NCI-H1092 treated with DMSO at 0.1 percent for 48 hours (cell line): ENCODE data around the gene ARAF.
A peak's percentile ranks its signal among the peaks of the same experiment; 100 is the strongest.
"Not testable (repeated sequence)": the region's sequence is repeated elsewhere in the genome, so short reads cannot be mapped to it uniquely, and the experiment has no call there.

ENCODE experiments used
- DNase-seq: peaks from one replicate; lab custom pipeline; 2025; lab: John Stamatoyannopoulos, UW

Gene ARAF

GRCh38 chrX:47586043-47586787 is 25.2 kb downstream of the ARAF start:
- no peak for DNase-seq

GRCh38 chrX:47587091-47587891 is 26.3 kb downstream of the ARAF start:
- DNase-seq = no peak

GRCh38 chrX:47587906-47588735 is 27.1 kb downstream of the ARAF start:
- DNase-seq = no peak

- DNase-seq = no peak
Measured at GRCh38 chrX:47590984-47591383, 30.0 kb downstream of the ARAF start.

GRCh38 chrX:47593522-47593921 is 32.5 kb downstream of the ARAF start:
- DNase-seq = no peak

- peak; percentile 9 for DNase-seq
Measured at GRCh38 chrX:47595716-47596251, 34.8 kb downstream of the ARAF start.

- no peak for DNase-seq
Measured at GRCh38 chrX:47596256-47596655, 35.3 kb downstream of the ARAF start.

- DNase-seq = no peak
Measured at GRCh38 chrX:47597222-47597621, 36.2 kb downstream of the ARAF start.

GRCh38 chrX:47603125-47603524 is 42.1 kb downstream of the ARAF start:
- DNase-seq = not testable (repeated sequence)

- DNase-seq = no peak
Measured at GRCh38 chrX:47605024-47605423, 44.0 kb downstream of the ARAF start.

- DNase-seq = no peak
Measured at GRCh38 chrX:47607091-47607490, 46.1 kb downstream of the ARAF start.

GRCh38 chrX:47608130-47608810 is 47.3 kb downstream of the ARAF start:
- DNase-seq = no peak

GRCh38 chrX:47610511-47610910 is 49.5 kb downstream of the ARAF start:
- DNase-seq = no peak

GRCh38 chrX:47611489-47611888 is 50.5 kb downstream of the ARAF start:
- no peak for DNase-seq

GRCh38 chrX:47611926-47612325 is 50.9 kb downstream of the ARAF start:
- DNase-seq = no peak

GRCh38 chrX:47612418-47612817 is 51.4 kb downstream of the ARAF start:
- DNase-seq = peak; percentile 8

GRCh38 chrX:47613082-47613481 is 52.1 kb downstream of the ARAF start:
- no peak for DNase-seq

- DNase-seq = no peak
Measured at GRCh38 chrX:47614618-47615017, 53.6 kb downstream of the ARAF start.

GRCh38 chrX:47618923-47619485 is 58.0 kb downstream of the ARAF start:
- DNase-seq = no peak

GRCh38 chrX:47619486-47620302 is 58.7 kb downstream of the ARAF start, which contains the start of gene SYN1:
Gene SYN1 (minus strand): TSS chrX:47619857. CDS start chrX:47619728, 129 bp downstream.
- DNase-seq = peak; percentile 90
